ENCODE measurements around the gene CCP110. TPM values are rescaled to one million over a fixed set of nuclear protein-coding genes. Genes with fewer than 3 reads are reported as not detected.

Gene CCP110, protein sequence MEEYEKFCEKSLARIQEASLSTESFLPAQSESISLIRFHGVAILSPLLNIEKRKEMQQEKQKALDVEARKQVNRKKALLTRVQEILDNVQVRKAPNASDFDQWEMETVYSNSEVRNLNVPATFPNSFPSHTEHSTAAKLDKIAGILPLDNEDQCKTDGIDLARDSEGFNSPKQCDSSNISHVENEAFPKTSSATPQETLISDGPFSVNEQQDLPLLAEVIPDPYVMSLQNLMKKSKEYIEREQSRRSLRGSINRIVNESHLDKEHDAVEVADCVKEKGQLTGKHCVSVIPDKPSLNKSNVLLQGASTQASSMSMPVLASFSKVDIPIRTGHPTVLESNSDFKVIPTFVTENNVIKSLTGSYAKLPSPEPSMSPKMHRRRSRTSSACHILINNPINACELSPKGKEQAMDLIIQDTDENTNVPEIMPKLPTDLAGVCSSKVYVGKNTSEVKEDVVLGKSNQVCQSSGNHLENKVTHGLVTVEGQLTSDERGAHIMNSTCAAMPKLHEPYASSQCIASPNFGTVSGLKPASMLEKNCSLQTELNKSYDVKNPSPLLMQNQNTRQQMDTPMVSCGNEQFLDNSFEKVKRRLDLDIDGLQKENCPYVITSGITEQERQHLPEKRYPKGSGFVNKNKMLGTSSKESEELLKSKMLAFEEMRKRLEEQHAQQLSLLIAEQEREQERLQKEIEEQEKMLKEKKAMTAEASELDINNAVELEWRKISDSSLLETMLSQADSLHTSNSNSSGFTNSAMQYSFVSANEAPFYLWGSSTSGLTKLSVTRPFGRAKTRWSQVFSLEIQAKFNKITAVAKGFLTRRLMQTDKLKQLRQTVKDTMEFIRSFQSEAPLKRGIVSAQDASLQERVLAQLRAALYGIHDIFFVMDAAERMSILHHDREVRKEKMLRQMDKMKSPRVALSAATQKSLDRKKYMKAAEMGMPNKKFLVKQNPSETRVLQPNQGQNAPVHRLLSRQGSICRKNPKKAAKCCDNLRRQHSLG
- total RNA-seq (2022; extraction: Qiagen RNA extraction; ENCODE audit: low read depth), result 6.1 to 10.3 TPM (median 9.5 TPM) in 5 replicates

GRCh38 chr16:19523559-19524355, at the start of gene CCP110:
TSS of gene CCP110 (plus strand) at chr16:19523942. CDS start at chr16:19527882, 3,940 bp downstream.

GRCh38 chr16:19521471-19522396, 2.0 kb upstream of the CCP110 start, which contains the start of gene GDE1:
TSS of gene GDE1 (minus strand) at chr16:19522098. CDS start at chr16:19521964, 134 bp downstream.

GRCh38 chr16:19555186-19555937, 31.6 kb downstream of the CCP110 start, which contains the start of gene VPS35L:
TSS of gene VPS35L (plus strand) at chr16:19555703. CDS start at chr16:19555730, 27 bp downstream.

Other genes starting within 250 kb of the CCP110 start
- 0.06 to 0.15 TPM (median 0.11 TPM) in 4 of 5 replicates, not detected in the other for gene CLEC19A, start 238.2 kb upstream of the CCP110 start, total RNA-seq (2022; extraction: Qiagen RNA extraction; ENCODE audit: low read depth)
- gene TMC5, start 106.1 kb upstream of the CCP110 start, total RNA-seq (2022; extraction: Qiagen RNA extraction; ENCODE audit: low read depth), result 5.3 to 6.5 TPM (median 5.4 TPM) in 5 replicates
- 76.8 to 87.4 TPM (median 81.7 TPM) in 5 replicates for gene GDE1, start 1.8 kb upstream of the CCP110 start, total RNA-seq (2022; extraction: Qiagen RNA extraction; ENCODE audit: low read depth)
- 30.6 to 34.7 TPM (median 31.2 TPM) in 5 replicates for gene VPS35L, start 31.8 kb downstream of the CCP110 start, total RNA-seq (2022; extraction: Qiagen RNA extraction; ENCODE audit: low read depth)
- 32.4 to 44.3 TPM (median 39.3 TPM) in 5 replicates for gene KNOP1, start 194.3 kb downstream of the CCP110 start, total RNA-seq (2022; extraction: Qiagen RNA extraction; ENCODE audit: low read depth)
- gene IQCK, start 194.3 kb downstream of the CCP110 start, total RNA-seq (2022; extraction: Qiagen RNA extraction; ENCODE audit: low read depth), result 8.5 to 11.6 TPM (median 9.4 TPM) in 5 replicates